H7 (cell line): ENCODE results near the gene PRR23A. TPM values are rescaled to one million over a fixed set of nuclear protein-coding genes. Genes with fewer than 3 reads are reported as not detected.

ENCODE experiments used
- DNase-seq: peaks from one replicate; pipeline ENCODE4 v3.0.0; 2012
- H3K27me3 ChIP-seq: 2 replicates; pipeline ENCODE4 v1.6.0; 2011; ENCODE audit warnings: mild to moderate bottlenecking, low read length; ENCODE audit not compliant: control insufficient read depth, insufficient read depth
- H3K36me3 ChIP-seq: replicated peaks from 2 replicates; pipeline ENCODE4 v1.5.1; 2011; ENCODE audit warnings: low read length; ENCODE audit not compliant: control insufficient read depth, insufficient read depth
- H3K4me3 ChIP-seq: 2 replicates; pipeline ENCODE4 v1.5.1; 2011; ENCODE audit warnings: low read depth, mild to moderate bottlenecking, control low read depth, low read length, moderate library complexity; ENCODE audit not compliant: insufficient read depth
- total RNA-seq: library from RNA; depleted of rRNA; stranded (reverse); fragments of >200 nt; shearing (Covaris generic); gene quantifications from 2 replicates; pipeline ENCODE4 v1.2.3, GENCODE V29; 2014

Gene PRR23A
- total RNA-seq, 1 experiment from 2014 or later: not detected

DNA sequence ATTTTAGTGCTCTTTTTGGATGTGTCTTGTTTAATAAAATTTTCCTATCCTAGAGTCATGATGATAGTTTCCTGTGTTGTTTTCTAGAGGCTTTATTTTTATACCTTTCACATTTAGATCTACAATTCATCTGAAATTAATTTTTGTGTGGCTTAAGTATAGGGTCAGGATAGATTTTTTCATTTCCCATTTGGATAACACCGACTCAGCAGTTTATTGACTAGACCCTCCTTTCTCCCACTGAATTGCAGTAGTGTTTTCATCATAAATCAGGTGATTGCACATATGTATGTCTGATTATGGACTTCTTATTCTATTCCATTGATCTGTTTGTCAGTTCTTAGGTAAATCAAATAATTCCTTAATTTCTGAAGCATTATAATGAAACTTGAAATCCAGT is 10.4 kb downstream of the PRR23A start:
- H3K27me3 ChIP-seq: no peaks in the 10 kb centered on the region
- no peaks in the 10 kb centered on the region for H3K36me3 ChIP-seq
- no peak overlapping the region for H3K4me3 ChIP-seq
- DNase-seq: no peak

DNA sequence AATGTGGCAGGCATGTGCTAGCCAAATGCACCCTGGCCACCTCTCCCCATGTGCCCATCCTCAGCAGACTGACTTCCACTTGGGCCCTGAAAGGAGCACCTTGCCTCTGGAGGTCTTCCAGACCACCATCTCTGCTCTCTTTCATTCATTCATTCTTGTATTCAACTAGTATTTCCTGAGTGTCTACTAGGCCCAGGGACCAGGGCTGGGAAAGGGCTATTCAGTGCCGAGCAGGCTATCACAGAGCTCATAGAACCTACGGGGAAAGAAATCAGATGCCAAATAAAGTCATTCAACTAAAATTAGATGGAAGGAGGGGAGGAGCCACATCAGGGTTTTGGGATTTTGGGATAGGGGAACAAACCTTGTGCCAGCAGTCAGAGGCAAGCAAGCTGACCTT is 18.9 kb downstream of the PRR23A start:
- Histone ChIP-seq H3K4me3 (no peak overlapping the region), H3K27me3 (no peaks in the 10 kb centered on the region), H3K36me3 (no peaks in the 10 kb centered on the region)
- no peak for DNase-seq

DNA sequence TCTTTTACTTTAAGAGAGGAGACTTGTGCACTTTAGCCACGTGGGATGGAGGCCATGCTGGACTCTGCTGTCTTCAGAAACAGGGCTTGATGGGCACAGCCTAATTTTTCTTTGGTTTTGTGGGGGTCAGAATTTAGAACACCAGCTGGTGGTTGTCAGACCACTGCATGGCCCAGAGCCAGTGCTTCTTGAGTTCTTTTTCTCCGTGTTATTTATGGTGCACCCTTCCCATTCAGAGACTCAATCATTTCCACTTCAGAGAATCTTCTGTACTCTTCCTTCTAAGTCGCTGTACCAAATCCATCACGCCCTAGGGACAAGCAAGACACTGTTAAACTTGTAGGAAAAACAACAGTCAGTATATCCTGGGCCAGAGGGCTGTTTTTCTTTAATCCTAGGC is 20.1 kb downstream of the PRR23A start:
- no peaks in the 10 kb centered on the region for H3K27me3 ChIP-seq
- H3K4me3 ChIP-seq: no peak overlapping the region
- H3K36me3 ChIP-seq: no peaks in the 10 kb centered on the region
- no peak for DNase-seq

DNA sequence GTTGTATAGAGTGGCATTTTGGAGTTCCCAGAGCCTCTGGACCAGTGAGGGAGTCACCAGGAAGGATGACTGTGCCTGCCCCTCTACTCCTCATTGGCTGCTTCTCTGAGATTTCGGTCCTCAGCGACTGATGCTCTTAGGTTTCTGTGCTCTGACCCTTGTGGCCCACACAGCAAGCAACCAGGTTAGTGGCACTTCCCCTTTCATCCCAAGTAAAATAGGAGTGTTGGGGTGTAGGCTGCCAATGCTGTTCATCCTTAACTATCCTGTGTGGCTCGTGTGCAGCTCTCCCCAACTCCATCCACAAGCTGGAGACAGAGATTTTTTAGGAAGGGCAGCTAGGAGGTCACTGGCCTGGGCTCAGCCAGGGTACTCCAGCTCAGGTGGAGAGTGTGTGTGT is 21.3 kb downstream of the PRR23A start:
- Histone ChIP-seq H3K27me3 (no peaks in the 10 kb centered on the region), H3K36me3 (no peaks in the 10 kb centered on the region), H3K4me3 (no peak overlapping the region)
- DNase-seq: no peak

DNA sequence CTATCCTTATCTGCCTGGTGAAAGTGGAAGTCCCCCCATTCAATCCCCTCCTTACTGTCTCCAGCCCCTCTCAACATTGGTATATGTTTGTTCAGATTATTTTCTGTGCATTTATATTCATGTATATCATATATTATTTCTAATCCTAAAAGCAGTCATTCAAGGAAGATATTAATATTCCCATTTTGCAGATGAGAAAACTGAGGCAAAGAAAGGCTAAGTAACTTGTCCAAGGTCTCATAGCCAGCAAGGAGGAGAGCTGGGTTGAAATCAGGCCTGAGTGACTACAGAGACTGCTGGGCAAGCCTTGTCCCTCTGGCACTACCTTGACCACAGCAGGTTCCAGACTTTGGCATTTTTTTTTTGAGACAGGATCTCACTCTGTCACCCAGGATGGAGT is 30.0 kb downstream of the PRR23A start:
- DNase-seq: no peak
- Histone ChIP-seq H3K4me3 (no peak overlapping the region), H3K27me3 (no peaks in the 10 kb centered on the region), H3K36me3 (no peaks in the 10 kb centered on the region)

DNA sequence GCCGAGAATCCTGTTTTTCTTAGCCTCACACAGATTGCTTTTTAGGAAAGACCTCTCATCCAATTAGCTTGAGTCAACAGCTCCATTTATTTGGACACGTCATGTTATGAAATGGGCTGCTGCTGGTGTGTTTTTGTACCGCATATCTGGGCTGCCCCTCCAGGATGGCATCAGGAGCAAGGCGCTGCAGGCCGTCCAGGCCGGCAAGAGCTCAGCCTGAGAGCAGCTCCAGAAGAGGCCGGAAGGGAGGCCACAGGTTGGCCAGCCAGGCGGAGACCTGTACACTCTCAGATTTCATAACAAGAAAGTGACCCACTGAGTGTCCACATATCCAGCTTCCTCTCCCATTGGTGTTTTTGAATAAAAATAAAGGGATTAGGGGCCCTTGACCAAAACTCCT is 30.7 kb downstream of the PRR23A start:
- H3K36me3 ChIP-seq: no peaks in the 10 kb centered on the region
- H3K27me3 ChIP-seq: no peaks in the 10 kb centered on the region
- DNase-seq: no peak
- no peak overlapping the region for H3K4me3 ChIP-seq

DNA sequence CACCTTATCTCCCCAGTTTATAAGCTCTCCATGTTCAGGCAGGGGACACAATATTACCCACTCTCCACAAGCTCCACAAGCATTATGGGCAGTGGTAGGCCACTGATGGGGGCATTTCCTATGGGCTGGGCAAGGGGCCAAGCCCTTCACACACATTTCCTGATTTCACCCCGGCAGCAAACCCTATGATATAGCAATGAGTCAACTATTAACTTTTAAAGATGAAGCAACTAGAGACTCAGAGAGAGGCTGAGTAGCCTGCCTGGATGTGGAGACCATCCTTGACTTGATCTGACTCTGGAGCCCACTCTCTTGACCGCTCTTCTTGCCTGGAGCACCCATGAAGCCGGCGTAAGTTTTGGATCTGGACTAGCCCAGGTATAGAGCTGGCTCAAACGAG is 31.6 kb downstream of the PRR23A start:
- H3K36me3 ChIP-seq: no peaks in the 10 kb centered on the region
- H3K4me3 ChIP-seq: no peak overlapping the region
- no peak for DNase-seq
- H3K27me3 ChIP-seq: no peaks in the 10 kb centered on the region

DNA sequence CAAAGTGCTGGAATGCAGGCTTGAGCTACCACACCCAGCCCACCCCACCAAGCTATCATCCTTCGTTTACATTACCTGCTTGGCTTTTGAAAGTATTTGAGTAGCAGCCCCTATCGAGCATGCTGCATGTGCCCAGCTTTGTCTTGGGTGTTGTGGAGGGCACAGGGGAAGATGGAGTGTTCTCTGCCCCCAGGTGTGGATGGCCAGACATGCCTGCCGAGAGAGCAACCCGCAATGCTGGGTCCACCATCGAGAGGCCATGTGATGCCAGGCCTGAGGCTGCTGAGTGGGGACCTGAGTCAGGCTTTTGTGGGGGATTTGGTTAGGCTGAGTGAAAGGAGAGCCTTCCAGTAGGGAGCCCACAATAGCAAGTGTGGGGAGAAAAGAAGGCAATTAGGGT is 33.1 kb downstream of the PRR23A start:
- no peaks in the 10 kb centered on the region for H3K27me3 ChIP-seq
- DNase-seq: no peak
- H3K36me3 ChIP-seq: no peaks in the 10 kb centered on the region
- no peak overlapping the region for H3K4me3 ChIP-seq

DNA sequence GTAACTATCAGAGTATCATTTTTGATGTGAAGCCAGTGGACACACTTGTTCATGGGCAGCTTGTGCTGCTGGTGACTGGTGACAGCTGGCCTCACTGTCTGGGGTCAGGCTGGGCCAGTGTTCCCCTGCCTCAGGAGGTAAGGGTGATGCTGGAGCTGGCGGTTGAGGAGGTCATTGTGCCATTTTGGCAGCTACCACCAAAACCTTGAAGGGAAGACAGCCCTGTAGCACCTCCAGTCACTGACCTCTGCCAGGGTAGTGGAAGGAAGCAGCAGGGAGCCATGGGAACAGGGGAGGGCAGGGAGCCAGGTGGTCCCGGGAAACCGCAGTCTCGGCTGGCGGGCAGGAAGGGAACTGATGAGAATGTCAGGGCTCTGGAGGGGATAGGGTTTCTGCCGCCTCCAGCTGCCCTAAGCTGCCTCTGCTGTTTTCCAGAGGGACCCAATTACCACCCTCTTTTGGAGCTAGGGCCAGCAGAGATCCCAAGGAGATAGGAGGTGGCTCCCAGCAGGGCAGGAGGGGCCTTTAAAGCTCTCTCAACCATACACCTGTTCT is 34.2 kb downstream of the PRR23A start:
- no peak for DNase-seq
- Histone ChIP-seq H3K27me3 (no peaks in the 10 kb centered on the region), H3K4me3 (no peak overlapping the region)

DNA sequence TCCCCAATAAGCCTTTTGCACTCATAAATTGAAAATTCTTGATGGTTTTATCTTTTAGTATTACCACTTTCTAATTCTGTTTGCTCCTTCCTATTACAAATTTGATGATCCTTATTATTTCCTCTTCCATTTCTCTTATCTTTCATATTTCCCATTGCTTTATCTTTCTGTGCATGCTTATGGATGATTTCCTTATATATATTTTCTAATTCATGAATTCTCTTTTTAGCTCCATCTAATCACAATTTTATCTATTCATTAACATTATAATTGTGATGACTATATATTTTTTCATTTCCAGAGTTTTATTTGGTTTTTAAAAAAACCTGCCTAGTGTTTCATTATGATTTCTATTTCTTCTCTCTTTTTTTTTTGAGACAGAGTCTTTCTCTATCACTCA is 41.1 kb downstream of the PRR23A start:
- Histone ChIP-seq H3K4me3 (no peak overlapping the region), H3K27me3 (peaks cover 1% of the 10 kb centered on the region; the same call in 1 of the 2 replicates), H3K36me3 (no peaks in the 10 kb centered on the region)
- no peak for DNase-seq

More for the DNA sequence above, 34.2 kb downstream of the PRR23A start:
- no peaks in the 10 kb centered on the region for H3K36me3 ChIP-seq

DNA sequence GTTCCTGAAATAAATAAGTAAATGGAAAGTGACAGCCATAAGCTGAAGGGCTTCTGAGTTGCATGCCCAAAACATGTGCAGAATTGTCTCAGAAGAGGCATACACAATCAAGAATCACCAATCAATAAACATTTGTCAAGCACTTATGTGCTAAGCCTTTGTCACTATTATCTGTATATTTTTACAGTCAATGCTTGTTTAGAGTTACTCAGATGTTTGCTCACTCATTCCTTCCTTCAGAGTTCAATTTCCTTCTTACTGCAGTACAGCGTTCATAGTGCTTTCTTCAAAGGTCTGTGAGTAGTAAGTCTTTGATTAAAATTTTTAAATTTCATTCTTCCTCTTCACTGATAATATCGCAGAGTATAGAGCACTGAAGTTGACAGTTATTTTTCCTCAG is 41.8 kb downstream of the PRR23A start:
- DNase-seq: no peak
- Histone ChIP-seq H3K4me3 (no peak overlapping the region), H3K36me3 (no peaks in the 10 kb centered on the region), H3K27me3 (peaks cover 1% of the 10 kb centered on the region; the same call in 1 of the 2 replicates)

DNA sequence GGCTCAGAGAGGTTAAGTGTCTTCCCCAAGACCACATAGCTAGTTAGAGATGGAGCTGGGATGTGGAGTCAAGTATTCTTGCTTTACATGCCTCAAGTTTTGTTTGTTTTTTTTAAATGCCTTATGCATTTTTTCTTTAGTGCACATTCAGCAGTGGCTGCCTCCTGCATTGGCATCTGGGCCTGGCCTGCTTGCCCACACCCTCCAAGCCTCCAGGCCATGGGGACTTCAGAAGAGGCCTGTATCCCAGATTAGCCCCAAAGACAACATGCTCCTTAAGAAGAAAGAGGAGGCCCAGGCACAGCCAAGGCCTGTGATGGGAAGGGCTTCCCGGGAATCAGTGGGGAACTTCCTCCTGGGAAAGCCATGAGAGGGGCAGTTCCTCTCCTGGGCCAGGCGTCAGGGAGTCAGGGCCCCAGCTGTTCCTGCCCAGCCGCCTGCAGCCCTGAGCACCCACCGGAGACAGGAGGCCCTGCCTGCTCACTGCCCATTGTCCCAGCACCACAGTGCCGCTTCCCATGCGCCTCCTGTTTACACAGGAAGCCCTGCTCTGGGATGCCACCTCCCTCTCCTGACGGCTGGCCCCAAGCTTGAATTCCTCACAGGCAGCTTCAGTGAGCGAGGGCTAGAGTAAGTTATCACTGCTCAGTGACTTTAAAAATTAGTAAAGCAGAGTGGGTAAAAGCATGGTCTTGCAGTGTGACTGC is 43.1 kb downstream of the PRR23A start:
- Histone ChIP-seq H3K27me3 (peaks cover 1% of the 10 kb centered on the region; the same call in 1 of the 2 replicates), H3K36me3 (no peaks in the 10 kb centered on the region), H3K4me3 (no peak overlapping the region)
- no peak for DNase-seq

DNA sequence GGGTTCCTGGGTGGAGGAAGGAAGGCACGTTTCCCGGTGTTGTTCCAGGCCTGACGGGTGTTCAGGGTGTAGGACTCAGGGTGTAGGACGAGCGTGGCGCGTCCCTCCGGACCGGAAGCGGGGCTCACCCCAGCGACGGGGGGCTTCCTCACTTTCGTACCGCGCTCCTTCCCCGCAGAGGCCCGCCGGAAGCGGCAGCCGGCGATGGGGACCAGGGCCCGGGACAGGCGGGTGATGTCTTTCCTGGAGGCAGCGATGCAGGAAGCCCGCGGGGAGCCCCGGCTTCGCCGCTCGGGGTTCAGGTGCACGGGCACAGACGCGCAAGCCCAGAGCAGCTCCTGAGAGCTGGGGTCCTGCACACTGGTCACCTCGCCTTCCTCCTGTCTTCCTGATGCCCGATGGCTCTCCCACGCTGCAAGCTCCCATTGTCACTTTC is 45.6 kb downstream of the PRR23A start:
- peaks cover 1% of the 10 kb centered on the region; the same call in 1 of the 2 replicates for H3K27me3 ChIP-seq
- H3K4me3 ChIP-seq: no peak overlapping the region; the same call in 1 of the 2 replicates
- no peaks in the 10 kb centered on the region for H3K36me3 ChIP-seq
- DNase-seq: no peak
